Measurements from ENCODE around the gene ANTKMT.

DNA sequence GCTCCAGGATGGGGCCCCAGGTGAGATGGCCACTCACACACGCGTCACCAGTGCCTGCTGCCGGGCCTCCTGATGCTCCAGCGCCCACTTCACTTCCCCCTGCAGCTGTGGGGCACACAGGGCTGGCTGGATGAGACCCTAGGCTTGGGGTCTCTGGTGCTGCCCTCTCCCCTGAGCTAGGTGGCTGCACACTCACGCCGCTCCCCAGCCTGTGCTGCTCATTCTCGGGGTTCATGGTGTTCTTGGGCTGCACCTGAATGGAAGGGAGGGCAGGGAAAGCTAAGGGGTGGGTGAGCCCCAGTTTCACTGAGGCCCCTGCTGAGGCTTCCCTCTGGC is 4.1 kb downstream of the ANTKMT start:
- TF ChIP-seq CTCF (conservative IDR thresholded peaks at IDR 0.05 in 1 of 2, IDR thresholded peaks at IDR 0.05 in 1 of 2; ENCODE audit: extremely low read depth in 1 of 2, insufficient read depth in 1 of 2, low read depth in 1 of 2, low read length in 2 of 2): no peak
- TF ChIP-seq EZH2 (IDR thresholded peaks at IDR 0.05; ENCODE audit: borderline replicate concordance, low read length): no peak
